Activated CD8-positive, alpha-beta T cell treated with anti-CD3 and anti-CD28 coated beads for 36 hours (primary cell): Measurements from ENCODE around the gene APOL2. TPM values are rescaled to one million over a fixed set of nuclear protein-coding genes. Genes with fewer than 3 reads are reported as not detected.

Experiments used
- ATAC-seq: fragments of 200-7000 bp; cut with Tn5 transposase; one replicate; pipeline ENCODE4 v1.10.0; 2021; ENCODE audit warnings: mild to moderate bottlenecking, moderate library complexity
- CTCF ChIA-PET: fragments of 350-600 bp; sonication (Branson Sonifier 250); formaldehyde crosslinking; loops from one replicate; lab custom pipeline; 2021; ENCODE audit warnings: antibody characterized with exemption; lab: Charles Lee
- POLR2A ChIA-PET: fragments of 350-600 bp; sonication (Branson Sonifier 250); formaldehyde crosslinking; loops from one replicate; lab custom pipeline; 2021; ENCODE audit warnings: antibody characterized with exemption; lab: Charles Lee
- DNase-seq: peaks from one replicate; pipeline ENCODE4 v3.0.0-alpha.2; 2020
- H3K27ac Mint-ChIP-seq: one replicate; pipeline ENCODE4 v1.8.0; 2021; ENCODE audit warnings: mild to moderate bottlenecking, mixed read lengths
- H3K27me3 Mint-ChIP-seq: one replicate; pipeline ENCODE4 v1.8.0; 2021; ENCODE audit warnings: mixed read lengths
- H3K36me3 Mint-ChIP-seq: one replicate; pipeline ENCODE4 v1.8.0; 2021; ENCODE audit warnings: low read depth, mixed read lengths
- H3K4me1 Mint-ChIP-seq: one replicate; pipeline ENCODE4 v1.8.0; 2021; ENCODE audit warnings: low read depth, mixed read lengths
- H3K4me3 Mint-ChIP-seq: one replicate; pipeline ENCODE4 v1.8.0; 2021; ENCODE audit warnings: mild to moderate bottlenecking, moderate library complexity, mixed read lengths
- H3K9me3 Mint-ChIP-seq: one replicate; pipeline ENCODE4 v1.8.0; 2021; ENCODE audit warnings: mixed read lengths
- CTCF ChIP-seq: fragments of 200-600 bp; IDR thresholded peaks from one replicate; pipeline ENCODE4 v1.8.0; 2022; ENCODE audit warnings: antibody characterized with exemption, mild to moderate bottlenecking
- intact Hi-C: fragments of 100-400 bp; cut with micrococcal nuclease; formaldehyde crosslinking; loops from one replicate; pipeline ENCODE4 v1.10.0; 2022
- total RNA-seq, 2 experiments: library from RNA; stranded (reverse); gene quantifications; one replicate each; pipeline ENCODE4 v1.2.3, GENCODE V29; 2021

APOL2 gene
- total RNA-seq, 2 experiments from 2014 or later, result 45.4 to 49.7 TPM

- no peak for DNase-seq
- Mint-ChIP-seq H3K4me3 (no peak overlapping the region), H3K27ac (no peak overlapping the region), H3K27me3 (no peaks in the 10 kb centered on the region), H3K36me3 (peaks cover 69% of the 10 kb centered on the region), H3K9me3 (no peaks in the 10 kb centered on the region), H3K4me1 (peaks cover 16% of the 10 kb centered on the region)
- intact Hi-C loops, result no loop called here
- ATAC-seq, result no peak
- POLR2A ChIA-PET, result interaction anchor here (0.9 to 2.2 kb wide), 7 partner anchors 8 to 204 kb away, joined by 3 to 15 read pairs (median 4); partner anchors contain the start of gene APOL2
- CTCF ChIA-PET, result interaction anchor here (1.0 to 3.7 kb wide), 16 partner anchors 9 to 201 kb away, joined by 3 to 44 read pairs (median 6); partner anchors contain the start of genes APOL2 and TXN2
- TF ChIP-seq CTCF, result no peak
These were observed 46.2 kb upstream of the APOL2 start for GRCh38 chr22:36285545-36285944.

- DNase-seq (no peak), ATAC-seq (no peak)
- Mint-ChIP-seq H3K9me3 (no peaks in the 10 kb centered on the region), H3K36me3 (peaks cover 68% of the 10 kb centered on the region), H3K4me1 (peaks cover 16% of the 10 kb centered on the region), H3K27me3 (no peaks in the 10 kb centered on the region), H3K27ac (no peak overlapping the region), H3K4me3 (no peak overlapping the region)
- intact Hi-C loops, result no loop called here
- ChIA-PET CTCF (interaction anchor here (0.7 to 3.7 kb wide), 9 partner anchors 8 to 202 kb away, joined by 3 to 44 read pairs (median 8); no protein-coding TSS in a partner anchor), POLR2A (interaction anchor here (0.9 to 2.2 kb wide), 6 partner anchors 7 to 46 kb away, joined by 3 to 15 read pairs (median 4); partner anchors contain the start of gene APOL2)
- no peak for TF ChIP-seq CTCF
These were observed 45.7 kb upstream of the APOL2 start for GRCh38 chr22:36285017-36285416.

- intact Hi-C loops, result no loop called here
- DNase-seq, result no peak
- no peak for TF ChIP-seq CTCF
- no peak overlapping the region for H3K4me3 Mint-ChIP-seq
- no peak overlapping the region for H3K27ac Mint-ChIP-seq
- CTCF ChIA-PET, result interaction anchor here (1.0 kb wide), 1 partner anchor 18 kb away, joined by 3 read pairs; no protein-coding TSS in a partner anchor
- H3K9me3 Mint-ChIP-seq, result no peaks in the 10 kb centered on the region
- H3K27me3 Mint-ChIP-seq, result no peaks in the 10 kb centered on the region
- POLR2A ChIA-PET, result interaction anchor here (1.0 kb wide), 1 partner anchor 198 kb away, joined by 3 read pairs; no protein-coding TSS in a partner anchor
- peaks cover 9% of the 10 kb centered on the region for H3K4me1 Mint-ChIP-seq
- ATAC-seq, result no peak
- H3K36me3 Mint-ChIP-seq, result peaks cover 65% of the 10 kb centered on the region
These were observed 44.8 kb upstream of the APOL2 start for GRCh38 chr22:36284171-36284571.

- ATAC-seq, result no peak
- POLR2A ChIA-PET, result interaction anchor here (1.1 to 2.5 kb wide), 2 partner anchors 11 to 46 kb away, joined by 3 to 9 read pairs; no protein-coding TSS in a partner anchor
- H3K36me3 Mint-ChIP-seq, result peaks cover 49% of the 10 kb centered on the region
These were observed 43.1 kb upstream of the APOL2 start for GRCh38 chr22:36282328-36282831.

More at GRCh38 chr22:36282328-36282831, 43.1 kb upstream of the APOL2 start:
- CTCF ChIA-PET, result interaction anchor here (0.7 kb wide), 1 partner anchor 19 kb away, joined by 4 read pairs; no protein-coding TSS in a partner anchor
- Mint-ChIP-seq H3K4me1 (peaks cover 14% of the 10 kb centered on the region), H3K27me3 (no peaks in the 10 kb centered on the region), H3K27ac (no peak overlapping the region), H3K4me3 (no peak overlapping the region), H3K9me3 (no peaks in the 10 kb centered on the region)
- intact Hi-C loops, result no loop called here
- no peak for TF ChIP-seq CTCF
- no peak for DNase-seq
